ENCODE data around the gene CCM2.
"Not testable (repeated sequence)": the region's sequence is repeated elsewhere in the genome, so short reads cannot be mapped to it uniquely, and the experiment has no call there.

CCM2 gene

DNA sequence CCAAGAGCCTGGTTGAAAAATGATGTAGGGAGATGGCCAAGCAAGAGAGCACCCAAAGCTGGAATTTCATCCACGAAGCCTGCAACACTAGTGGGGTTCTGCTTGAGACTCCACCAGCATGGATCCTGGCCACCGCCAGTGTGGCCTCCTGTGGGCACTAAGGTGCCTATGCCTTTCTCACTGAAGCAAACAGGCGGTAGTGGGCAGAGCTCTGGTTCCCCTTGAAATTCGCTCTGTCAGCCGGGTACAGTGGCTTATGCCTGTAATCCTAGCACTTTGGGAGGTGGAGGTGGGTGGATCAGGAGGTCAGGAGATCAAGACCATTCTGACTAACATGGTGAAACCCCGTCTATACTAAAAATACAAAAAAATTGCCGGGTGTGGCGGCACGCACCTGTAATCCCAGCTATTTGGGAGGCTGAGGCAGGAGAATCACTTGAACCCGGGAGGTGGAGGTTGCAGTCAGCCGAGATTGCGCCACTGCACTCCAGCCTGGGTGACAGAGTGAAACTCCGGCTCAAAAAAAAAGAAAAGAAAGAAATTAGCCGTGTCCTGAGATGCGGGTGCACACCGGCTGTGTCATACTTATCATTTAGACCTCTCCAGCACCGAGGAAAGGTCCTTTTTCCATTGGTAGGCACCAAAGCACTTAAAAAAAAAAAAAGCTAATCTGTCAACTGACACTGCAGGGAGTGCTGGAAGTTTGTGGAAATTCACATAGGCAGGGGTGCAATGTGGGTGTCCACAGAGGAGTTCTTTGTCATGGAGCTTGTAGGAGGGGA lies 28.3 kb downstream of the CCM2 start:
- no peak for DNase-seq (ENCODE audit: insufficient read length, low spot score)
- FAIRE-seq = peak; percentile 37

DNA sequence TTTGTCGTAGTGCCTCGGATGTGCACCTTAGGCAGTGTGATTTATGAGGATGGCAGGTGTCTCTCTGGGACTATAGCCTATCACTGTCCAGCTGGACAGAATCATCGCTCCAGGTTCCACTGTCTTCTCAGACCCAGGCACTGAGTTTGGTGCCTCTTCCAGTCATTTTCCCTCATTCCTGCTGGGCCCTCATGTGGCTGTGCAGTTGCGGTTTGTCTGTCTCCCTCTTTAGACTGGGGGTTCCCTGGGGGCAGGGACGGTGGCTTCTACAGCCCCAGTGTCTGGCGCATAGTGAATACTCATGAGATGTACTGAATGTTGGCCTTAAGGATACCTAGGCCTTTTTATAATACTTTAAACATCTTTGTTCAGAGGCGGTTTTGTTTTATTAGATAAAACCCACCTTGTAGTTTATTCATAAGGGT lies 28.9 kb downstream of the CCM2 start:
- DNase-seq (ENCODE audit: insufficient read length, low spot score) (no peak), FAIRE-seq (peak; percentile 87)

DNA sequence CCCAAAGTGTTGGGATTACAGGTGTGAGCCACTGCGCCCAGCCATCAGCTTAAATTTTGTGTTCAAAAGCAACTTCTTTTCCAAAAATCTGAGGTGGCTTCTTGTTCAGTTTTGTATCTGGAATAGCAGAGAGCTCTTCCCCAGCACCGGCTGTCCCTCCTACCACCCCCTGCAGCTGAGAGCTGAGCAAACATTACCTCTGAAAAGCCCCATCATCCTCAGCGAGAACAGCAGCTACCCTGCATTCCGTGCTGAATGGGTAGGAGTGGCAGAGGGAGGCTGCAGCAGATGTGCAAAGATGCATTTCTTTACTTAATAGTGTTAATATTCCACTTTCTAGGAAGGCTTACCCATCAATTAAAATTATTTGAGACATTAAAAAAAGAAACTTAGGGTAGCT lies 31.8 kb downstream of the CCM2 start:
- FAIRE-seq (peak; percentile 21), DNase-seq (ENCODE audit: insufficient read length, low spot score) (no peak)

DNA sequence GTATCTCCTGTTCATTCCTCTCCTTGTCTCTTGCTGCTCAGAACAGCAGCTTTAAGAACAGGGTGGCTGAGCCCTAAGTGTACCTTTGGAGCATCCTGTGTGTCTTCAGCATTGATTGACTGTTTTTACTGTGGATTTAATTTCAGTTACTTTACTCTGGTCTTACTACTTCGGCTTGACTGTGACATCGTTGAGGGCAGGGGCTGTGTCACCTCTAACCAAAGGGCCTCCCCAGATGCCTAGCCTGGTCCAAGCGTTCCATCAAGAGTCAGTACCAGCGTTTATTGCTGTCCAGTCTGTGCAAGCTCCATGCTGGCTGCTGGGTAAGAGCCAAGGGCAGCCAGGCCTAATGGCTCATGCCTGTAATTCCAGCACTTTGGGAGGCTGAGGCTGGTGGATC lies 32.4 kb downstream of the CCM2 start:
- DNase-seq (ENCODE audit: insufficient read length, low spot score) = no peak
- FAIRE-seq = no peak

DNA sequence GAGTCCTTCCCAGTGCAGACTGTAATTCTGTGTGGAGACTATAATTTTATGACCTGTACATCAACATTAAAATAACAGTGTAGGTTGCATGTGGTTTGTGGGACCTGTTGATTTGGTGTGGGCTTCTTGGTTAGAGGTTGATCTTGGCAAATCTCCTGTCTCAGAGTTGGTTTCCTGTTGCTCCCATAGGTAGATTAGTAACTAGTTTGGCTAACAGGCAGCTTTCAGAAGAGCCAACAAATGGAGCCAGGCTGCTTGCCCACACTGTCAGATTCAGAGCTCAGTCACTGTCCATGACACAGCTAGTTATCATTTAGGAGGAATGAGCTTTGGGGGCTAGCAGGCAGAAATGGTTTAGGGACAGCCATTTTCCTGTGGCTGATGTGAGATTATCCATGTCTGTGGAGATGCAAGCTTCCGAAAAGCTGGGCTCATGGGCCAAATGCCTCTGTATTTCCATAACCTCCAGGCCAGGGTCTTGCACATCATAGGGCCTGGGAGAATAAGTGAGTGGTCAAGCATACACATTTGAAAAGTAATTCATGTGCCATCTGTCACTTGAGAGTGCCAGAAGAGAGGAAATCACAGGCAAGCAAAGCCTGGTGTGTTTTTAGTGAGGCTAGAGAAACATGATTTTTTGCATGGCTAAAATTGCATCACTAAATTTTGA lies 33.4 kb downstream of the CCM2 start:
- FAIRE-seq = peak; percentile 45
- no peak for DNase-seq (ENCODE audit: insufficient read length, low spot score)

DNA sequence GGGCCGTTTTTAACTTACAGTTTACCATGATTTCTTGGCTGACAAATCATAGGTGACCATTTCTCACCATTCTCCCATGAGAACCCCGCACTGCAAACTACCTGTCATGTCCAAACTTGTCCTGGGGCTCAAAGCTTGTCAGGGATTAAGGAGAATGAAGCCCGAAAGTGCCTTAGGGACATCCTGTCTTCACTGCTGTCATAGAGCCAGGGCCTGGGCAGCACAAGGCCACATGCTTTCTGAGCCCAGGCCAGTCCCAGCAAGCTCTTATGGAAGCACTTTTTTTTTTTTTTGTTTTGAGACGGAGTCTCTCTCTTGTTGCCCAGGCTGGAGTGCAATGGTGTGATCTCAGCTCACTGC lies 33.9 kb downstream of the CCM2 start:
- DNase-seq (ENCODE audit: insufficient read length, low spot score) = no peak
- no peak for FAIRE-seq

DNA sequence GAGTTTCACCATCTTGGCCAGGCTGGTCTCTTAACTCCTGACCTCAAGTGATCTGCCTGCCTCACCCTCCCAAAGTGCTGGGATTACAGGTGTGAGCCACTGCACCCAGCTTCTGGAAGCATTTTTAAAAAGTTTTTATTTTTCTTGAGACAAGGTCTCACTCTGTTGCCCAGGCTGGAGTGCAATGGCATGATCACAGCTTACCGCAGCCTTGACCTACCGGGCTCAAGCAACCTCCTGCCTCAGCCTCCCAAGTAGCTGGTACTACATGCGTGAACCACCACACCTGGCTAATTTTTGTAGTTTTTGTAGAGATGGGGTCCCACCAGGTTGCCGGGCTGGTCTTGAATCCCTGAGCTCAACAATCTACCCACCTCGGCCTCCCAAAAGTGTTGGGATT lies 34.7 kb downstream of the CCM2 start:
- FAIRE-seq; DNase-seq (ENCODE audit: insufficient read length, low spot score): not testable (repeated sequence)

DNA sequence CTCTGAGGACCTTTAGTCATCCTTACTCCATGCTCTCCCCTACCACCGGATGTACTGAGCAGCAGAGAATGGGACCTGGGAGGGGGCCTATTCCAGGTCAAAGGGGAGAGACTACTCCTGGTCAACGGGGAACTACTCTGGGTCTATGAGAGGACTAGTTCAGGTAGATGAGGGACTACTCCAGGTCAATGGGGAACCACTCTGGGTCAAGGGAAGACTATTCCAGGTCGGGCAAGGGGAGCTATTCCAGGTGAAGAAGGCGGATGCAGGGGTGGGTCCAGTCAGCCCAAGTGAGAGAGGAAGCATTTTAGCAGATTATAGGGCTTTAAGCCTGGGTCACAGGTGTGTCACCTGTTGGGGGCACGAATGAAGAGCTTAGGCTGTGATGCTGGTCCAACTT lies 35.4 kb downstream of the CCM2 start:
- DNase-seq (ENCODE audit: insufficient read length, low spot score) (no peak), FAIRE-seq (no peak)

DNA sequence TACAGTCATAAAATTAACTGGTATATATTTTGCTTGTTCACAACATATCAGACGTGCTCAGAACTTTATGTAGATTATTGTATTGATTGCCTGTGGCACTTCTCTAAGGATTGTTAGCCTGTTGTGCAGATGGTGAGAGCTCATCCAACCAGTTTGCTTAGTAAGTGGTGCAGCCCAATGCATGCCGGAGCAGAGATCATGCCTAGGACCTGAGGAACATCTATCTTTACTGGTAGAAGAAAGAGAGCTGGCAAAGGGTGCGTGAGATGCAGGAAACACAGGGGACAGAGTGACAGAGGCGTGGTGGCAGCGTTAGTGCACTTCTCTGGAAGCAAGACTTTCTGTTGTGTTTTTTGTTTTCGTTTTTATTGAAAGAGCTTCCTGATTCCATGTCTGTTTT lies 35.9 kb downstream of the CCM2 start:
- FAIRE-seq (peak; percentile 85), DNase-seq (ENCODE audit: insufficient read length, low spot score) (no peak)

DNA sequence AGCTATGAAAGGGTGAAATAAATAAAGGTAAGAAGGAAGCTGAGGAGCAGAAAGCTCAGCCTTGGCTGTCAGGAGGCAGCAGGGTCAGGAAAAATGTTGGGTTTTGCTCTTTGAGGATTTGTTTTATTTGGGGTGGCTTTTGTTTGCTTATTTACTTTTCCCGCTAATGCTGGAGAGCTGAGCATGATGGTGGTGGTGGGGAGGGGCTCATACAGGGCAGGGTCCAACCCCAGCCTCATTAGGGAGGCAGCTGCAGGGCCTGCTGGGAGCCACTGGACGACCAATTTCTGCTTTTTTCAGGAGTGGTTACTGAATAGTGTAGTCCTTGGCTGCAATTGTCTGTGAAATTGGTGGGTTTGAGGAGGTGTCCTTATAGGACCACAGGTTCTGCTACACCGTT lies 36.3 kb downstream of the CCM2 start:
- no peak for DNase-seq (ENCODE audit: insufficient read length, low spot score)
- FAIRE-seq = no peak

DNA sequence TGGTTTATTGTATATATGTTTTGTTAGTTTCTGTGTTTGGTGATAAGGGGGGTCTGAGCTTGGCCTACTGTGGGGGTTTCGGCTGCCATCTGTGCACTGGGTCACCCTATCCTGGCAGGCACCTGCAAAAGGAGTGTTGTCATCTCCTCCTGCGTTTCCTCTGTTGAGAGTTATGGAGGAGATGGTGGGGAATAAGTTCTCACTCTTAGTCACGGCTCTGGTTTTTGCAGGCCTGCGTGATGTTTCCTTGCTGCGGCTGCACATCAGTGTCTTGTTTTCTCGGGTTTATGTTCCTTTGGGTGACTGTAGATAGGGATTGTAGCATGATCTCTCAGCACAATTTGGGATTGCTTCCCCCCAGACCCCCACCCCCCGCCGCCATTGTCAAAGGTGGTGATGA lies 36.8 kb downstream of the CCM2 start:
- FAIRE-seq (peak; percentile 4), DNase-seq (ENCODE audit: insufficient read length, low spot score) (no peak)

DNA sequence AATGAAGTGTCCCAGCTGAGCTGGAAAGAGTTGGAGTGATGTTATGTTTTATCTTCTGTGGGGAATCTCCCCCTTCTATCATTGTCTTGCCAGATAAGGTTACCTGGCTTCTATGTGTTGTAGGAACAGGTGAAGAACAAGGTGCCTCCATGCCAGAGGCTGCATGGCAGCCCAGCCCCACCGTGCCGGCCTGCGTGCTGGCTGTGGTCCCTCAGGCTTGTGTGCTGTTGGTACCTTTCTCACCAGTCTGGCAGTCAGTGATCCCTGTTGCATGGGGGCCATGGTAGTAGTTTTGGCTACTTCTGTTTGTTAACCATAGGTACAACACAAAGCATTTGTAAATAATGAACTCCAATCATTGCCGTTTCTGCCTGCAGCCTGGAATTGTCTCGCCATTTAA lies 37.9 kb downstream of the CCM2 start:
- FAIRE-seq = no peak
- DNase-seq (ENCODE audit: insufficient read length, low spot score) = no peak

DNA sequence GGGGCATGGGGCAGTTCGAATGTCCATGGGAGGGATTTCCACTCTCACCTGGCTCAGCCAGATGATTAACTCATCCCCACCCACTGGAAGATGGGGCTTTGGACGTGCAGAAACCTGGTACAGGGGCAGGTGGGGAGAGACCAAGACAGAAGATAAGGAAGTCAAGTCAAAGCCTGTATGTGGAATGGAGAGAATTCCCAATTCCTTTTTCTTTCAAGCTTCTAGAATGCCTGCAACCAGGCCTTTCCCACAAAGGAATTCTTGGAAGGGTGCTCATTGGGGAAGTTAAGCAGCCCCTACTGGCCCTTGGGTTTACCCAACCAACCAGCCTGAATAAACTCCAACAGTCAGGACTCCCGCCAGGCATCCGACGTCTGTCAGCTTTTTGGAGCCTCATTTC lies 39.1 kb downstream of the CCM2 start:
- no peak for FAIRE-seq
- DNase-seq (ENCODE audit: insufficient read length, low spot score) = no peak

DNA sequence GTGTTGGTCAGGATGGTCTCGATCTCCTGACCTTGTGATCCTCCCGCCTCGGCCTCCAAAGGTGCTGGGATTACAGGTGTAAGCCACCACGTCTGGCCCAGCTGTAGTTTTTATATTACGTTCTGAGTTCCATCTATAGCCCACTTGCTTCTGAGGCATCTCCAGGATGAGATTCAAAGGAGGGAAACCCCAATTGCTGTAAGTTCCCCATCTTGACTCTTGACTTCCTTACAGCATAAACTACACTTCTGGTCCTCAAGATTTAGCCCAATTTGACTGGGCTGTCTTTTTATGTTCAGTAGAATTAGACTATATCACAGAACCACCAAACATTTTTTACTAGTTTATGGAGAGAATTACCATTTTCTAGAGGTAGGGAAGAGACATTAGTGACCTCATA lies 44.3 kb downstream of the CCM2 start:
- DNase-seq (ENCODE audit: insufficient read length, low spot score) (no peak), FAIRE-seq (no peak)

DNA sequence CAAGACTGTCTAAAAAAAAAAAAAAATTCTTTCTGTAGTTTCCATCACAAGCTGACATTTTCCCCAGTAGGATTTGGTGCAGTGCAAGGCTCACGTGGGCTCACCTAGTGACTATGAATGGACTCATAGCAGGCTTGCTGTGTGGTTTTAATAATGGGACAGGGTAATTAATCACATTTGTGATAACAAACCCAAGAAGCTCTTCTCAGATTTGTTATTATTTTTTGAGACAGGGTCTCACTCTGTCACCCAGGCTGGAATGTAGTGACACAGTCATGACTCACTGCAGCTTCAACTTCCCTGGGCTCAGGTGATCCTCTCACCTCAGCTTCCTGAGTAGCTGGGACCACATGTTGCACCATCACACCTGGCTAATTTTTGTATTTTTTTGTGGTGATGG lies 48.7 kb downstream of the CCM2 start:
- DNase-seq (ENCODE audit: insufficient read length, low spot score) = no peak
- no peak for FAIRE-seq

DNA sequence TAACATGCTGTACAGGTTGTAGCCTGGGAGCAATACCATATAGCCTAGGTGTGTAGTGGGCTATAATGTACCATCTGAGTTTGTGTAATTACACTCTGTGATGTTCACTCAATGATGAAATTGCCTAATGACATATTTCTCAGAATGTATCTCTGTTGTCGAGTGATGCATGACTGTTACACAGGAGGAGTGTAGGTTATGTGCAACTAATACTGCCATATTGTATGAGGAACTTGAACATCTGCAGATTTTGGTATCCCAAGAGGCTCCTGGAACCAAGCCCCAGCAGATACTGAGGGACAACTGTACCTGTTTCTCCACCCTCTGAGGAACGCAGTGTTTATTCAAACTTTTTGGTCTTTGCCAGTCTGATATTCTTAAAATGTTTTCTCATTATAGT lies 50.2 kb downstream of the CCM2 start:
- DNase-seq (ENCODE audit: insufficient read length, low spot score) (no peak), FAIRE-seq (no peak)

DNA sequence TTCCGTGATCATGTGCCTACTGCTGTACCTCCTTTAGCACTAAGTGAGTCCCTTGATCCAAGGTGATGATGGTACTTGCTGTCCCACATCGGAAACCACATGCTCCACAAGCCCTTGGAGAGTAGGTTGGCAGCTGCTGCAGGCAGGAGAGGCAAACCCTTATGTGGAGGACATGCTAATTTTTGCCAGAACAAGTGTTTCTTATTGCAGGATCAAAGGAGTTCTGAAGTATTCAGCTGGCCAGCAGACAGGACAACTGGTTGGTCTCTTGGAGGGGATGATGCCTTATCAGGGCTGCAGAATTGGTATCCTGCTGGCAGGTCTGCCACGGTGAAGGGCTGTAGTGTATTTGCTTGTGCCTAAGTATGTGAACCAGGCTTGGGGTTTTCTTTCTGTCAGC lies 52.0 kb downstream of the CCM2 start:
- DNase-seq (ENCODE audit: insufficient read length, low spot score) = no peak

DNA sequence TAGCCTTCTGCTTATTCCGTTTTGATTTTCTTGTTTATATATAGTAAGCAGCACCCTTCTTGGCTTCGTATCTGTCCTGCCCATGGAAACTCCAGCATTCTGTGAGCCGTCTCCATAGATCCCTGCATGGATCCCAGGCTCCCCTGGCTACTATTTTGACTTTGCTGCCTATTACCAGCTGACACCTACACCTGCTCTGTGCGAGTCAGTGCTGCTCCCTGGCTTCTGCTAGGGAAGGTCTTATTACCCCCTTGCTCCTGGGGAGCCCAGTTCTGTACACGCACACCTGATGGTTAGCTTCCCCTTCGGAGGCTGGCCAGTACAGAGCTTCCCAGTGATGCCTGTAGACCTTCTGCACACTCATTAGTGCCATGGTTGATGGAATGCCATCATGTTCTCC lies 53.4 kb downstream of the CCM2 start:
- DNase-seq (ENCODE audit: insufficient read length, low spot score) = no peak
- no peak for FAIRE-seq

More for the DNA sequence above, 52.0 kb downstream of the CCM2 start:
- no peak for FAIRE-seq

DNA sequence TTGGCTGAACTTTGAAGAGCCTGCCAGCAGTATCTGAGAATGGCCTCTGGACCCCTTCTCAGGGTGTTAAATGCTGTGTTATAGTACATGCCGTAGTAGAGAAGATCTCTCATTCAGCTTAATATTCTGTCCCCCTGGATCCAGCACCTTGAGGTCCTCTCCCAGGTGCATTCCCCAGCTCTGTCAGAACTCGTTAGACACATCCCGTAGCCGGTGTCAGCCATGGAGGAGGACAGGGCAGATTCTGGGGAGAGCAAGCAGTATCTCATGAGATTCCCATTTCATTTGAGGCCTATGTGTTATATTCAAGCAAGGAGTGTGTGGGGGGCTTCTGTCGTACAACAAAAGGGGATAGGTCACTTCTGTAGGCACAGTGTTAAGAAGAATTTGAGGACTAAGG lies 53.9 kb downstream of the CCM2 start:
- DNase-seq (ENCODE audit: insufficient read length, low spot score) (no peak), FAIRE-seq (no peak)

DNA sequence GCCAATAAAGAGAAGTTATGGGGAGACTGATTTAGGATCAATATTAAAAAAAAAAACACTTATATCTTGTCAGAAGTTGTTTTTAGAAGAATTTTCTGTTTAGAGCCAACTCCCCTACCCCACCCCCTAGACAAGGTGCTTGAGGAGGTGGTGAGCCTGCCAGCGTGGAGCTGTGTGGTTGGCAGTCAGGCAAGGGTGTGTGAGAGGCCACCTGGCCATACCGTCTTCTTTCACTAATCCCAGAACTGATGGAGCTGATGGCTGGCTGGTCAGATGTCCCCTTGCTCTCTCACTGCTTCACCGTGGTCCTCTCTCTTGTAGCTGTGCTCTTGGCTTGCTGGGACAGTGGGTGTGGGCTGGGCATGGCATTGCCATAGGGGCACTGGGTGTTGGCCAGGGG lies 54.4 kb downstream of the CCM2 start:
- FAIRE-seq = no peak
- DNase-seq (ENCODE audit: insufficient read length, low spot score) = no peak

DNA sequence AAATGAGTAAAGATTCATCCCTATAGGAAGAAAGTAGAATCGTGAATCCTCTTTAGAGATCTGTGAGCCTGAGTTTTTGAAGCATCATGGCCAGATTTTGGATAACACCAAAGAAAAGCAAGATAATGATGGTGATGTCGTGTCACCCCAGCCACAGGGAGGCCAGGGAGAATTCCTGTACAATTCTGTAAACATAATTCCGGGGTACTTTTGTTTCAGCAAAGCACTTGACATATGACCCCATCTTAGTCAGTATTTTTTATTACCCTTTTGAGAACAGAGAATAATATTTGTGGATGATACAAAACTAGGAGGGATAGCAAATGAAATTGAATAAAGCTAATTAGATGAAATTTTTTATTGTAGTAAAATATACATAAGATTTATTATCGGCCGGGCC lies 55.0 kb downstream of the CCM2 start:
- no peak for DNase-seq (ENCODE audit: insufficient read length, low spot score)
- FAIRE-seq = no peak

DNA sequence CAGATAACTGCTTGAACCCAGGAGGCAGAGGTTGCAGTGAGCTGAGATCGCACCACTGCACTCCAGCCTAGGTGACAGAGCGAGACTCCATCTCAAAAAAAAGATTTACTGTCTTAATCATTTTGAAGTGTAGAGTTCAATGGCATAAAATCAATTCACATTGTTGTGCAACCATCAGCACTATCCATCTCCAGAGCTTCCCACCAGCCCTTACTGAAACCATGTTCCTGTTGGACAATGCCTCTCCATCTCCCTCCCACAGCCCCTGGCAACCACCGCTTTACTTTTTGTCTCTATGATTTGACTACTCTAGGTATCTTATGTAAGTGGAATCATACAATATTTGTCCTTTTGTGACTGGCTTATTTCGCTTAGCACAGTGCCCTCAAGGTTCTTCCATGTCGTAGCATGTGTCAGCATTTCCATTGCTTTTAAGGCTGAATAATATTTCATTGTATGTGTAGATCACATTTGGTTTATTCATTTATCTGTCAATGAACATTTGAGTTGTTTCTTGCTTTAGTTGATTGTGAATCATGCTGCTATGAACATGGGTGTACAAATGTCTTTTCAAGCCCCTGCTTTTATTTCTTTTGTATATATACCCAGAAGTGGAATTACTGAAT lies 55.7 kb downstream of the CCM2 start:
- FAIRE-seq (no peak), DNase-seq (ENCODE audit: insufficient read length, low spot score) (no peak)

Measured in GM19239 (cell line).